GM21528 (cell line): Measurements from ENCODE around the gene ELAC2.

Experiments used
- ATAC-seq: cut with Tn5 transposase; IDR thresholded peaks from one replicate; pipeline ENCODE4 v1.9.1; 2021; ENCODE audit warnings: mild to moderate bottlenecking, moderate library complexity; ENCODE audit not compliant: unreplicated experiment, low FRiP score

The ELAC2 gene

GRCh38 chr17:13024016-13024415 is 6.2 kb upstream of the ELAC2 start:
- ATAC-seq: no peak

- peak; percentile 20 for ATAC-seq
These were observed 759 bp downstream of the ELAC2 start for GRCh38 chr17:13016881-13017654.

GRCh38 chr17:13014801-13015200 is 3.0 kb downstream of the ELAC2 start:
- no peak for ATAC-seq

- no peak for ATAC-seq
These were observed 6.9 kb downstream of the ELAC2 start for GRCh38 chr17:13010959-13011358.

GRCh38 chr17:13008461-13008860 is 9.4 kb downstream of the ELAC2 start:
- ATAC-seq: no peak

GRCh38 chr17:13005530-13005929 is 12.3 kb downstream of the ELAC2 start:
- no peak for ATAC-seq

- ATAC-seq: no peak
These were observed 13.5 kb downstream of the ELAC2 start for GRCh38 chr17:13004336-13004735.

GRCh38 chr17:13003927-13004326 is 13.9 kb downstream of the ELAC2 start:
- ATAC-seq: no peak

GRCh38 chr17:13003454-13003851 is 14.4 kb downstream of the ELAC2 start:
- no peak for ATAC-seq

GRCh38 chr17:13002761-13003453 is 14.9 kb downstream of the ELAC2 start:
- ATAC-seq: no peak

- no peak for ATAC-seq
These were observed 15.7 kb downstream of the ELAC2 start for GRCh38 chr17:13001991-13002615.

- ATAC-seq: no peak
These were observed 17.3 kb downstream of the ELAC2 start for GRCh38 chr17:13000561-13000960.

- ATAC-seq: no peak
These were observed 19.0 kb downstream of the ELAC2 start for GRCh38 chr17:12998874-12999273.

- no peak for ATAC-seq
These were observed 19.4 kb downstream of the ELAC2 start for GRCh38 chr17:12998461-12998860.

- no peak for ATAC-seq
These were observed 20.9 kb downstream of the ELAC2 start for GRCh38 chr17:12996941-12997340.

- ATAC-seq: no peak
These were observed 21.5 kb downstream of the ELAC2 start for GRCh38 chr17:12996357-12996756.

- ATAC-seq: no peak
These were observed 21.9 kb downstream of the ELAC2 start for GRCh38 chr17:12995896-12996295.

GRCh38 chr17:12995106-12995895 is 22.5 kb downstream of the ELAC2 start:
- ATAC-seq: no peak

GRCh38 chr17:12994341-12995074 is 23.3 kb downstream of the ELAC2 start:
- no peak for ATAC-seq

- ATAC-seq: no peak
These were observed 24.2 kb downstream of the ELAC2 start for GRCh38 chr17:12993631-12994030.
